ENCODE results near the gene MFAP5.
A peak's percentile ranks its signal among the peaks of the same experiment; 100 is the strongest.
"Not testable (repeated sequence)": the region's sequence is repeated elsewhere in the genome, so short reads cannot be mapped to it uniquely, and the experiment has no call there.

Gene MFAP5

GRCh38 chr12:8630131-8630530 is 32.5 kb downstream of the MFAP5 start:
- no peak overlapping the region for H3K27ac Mint-ChIP-seq
- no peak for DNase-seq (ENCODE audit: low spot score)
- peaks cover 12% of the 10 kb centered on the region for H3K27me3 Mint-ChIP-seq (ENCODE audit: low read depth)
- H3K4me1 Mint-ChIP-seq (ENCODE audit: low read depth) = no peaks in the 10 kb centered on the region
- no peaks in the 10 kb centered on the region for H3K9me3 Mint-ChIP-seq
- no peaks in the 10 kb centered on the region for H3K36me3 Mint-ChIP-seq (ENCODE audit: low read depth)
- H3K4me3 Mint-ChIP-seq = no peak overlapping the region

- no peak overlapping the region for H3K27ac Mint-ChIP-seq
- no peaks in the 10 kb centered on the region for H3K4me1 Mint-ChIP-seq (ENCODE audit: low read depth)
- DNase-seq (ENCODE audit: low spot score) = no peak
- no peaks in the 10 kb centered on the region for H3K9me3 Mint-ChIP-seq
- H3K4me3 Mint-ChIP-seq = no peak overlapping the region
- no peaks in the 10 kb centered on the region for H3K36me3 Mint-ChIP-seq (ENCODE audit: low read depth)
- H3K27me3 Mint-ChIP-seq (ENCODE audit: low read depth) = peaks cover 12% of the 10 kb centered on the region
These were observed 33.1 kb downstream of the MFAP5 start for GRCh38 chr12:8629486-8630033.

- no peak overlapping the region for H3K4me3 Mint-ChIP-seq
- H3K4me1 Mint-ChIP-seq (ENCODE audit: low read depth) = no peaks in the 10 kb centered on the region
- no peaks in the 10 kb centered on the region for H3K9me3 Mint-ChIP-seq
- DNase-seq (ENCODE audit: low spot score) = no peak
- no peaks in the 10 kb centered on the region for H3K36me3 Mint-ChIP-seq (ENCODE audit: low read depth)
- H3K27ac Mint-ChIP-seq = no peak overlapping the region
- peaks cover 12% of the 10 kb centered on the region for H3K27me3 Mint-ChIP-seq (ENCODE audit: low read depth)
These were observed 33.9 kb downstream of the MFAP5 start for GRCh38 chr12:8628731-8629130.

- not testable (repeated sequence) for H3K36me3 Mint-ChIP-seq (ENCODE audit: low read depth); H3K27me3 Mint-ChIP-seq (ENCODE audit: low read depth); H3K27ac Mint-ChIP-seq; DNase-seq (ENCODE audit: low spot score); H3K4me1 Mint-ChIP-seq (ENCODE audit: low read depth); H3K4me3 Mint-ChIP-seq; H3K9me3 Mint-ChIP-seq
These were observed 37.9 kb downstream of the MFAP5 start for GRCh38 chr12:8624750-8625149.

- Mint-ChIP-seq H3K9me3 (no peaks in the 10 kb centered on the region), H3K27ac (no peak overlapping the region), H3K4me3 (no peak overlapping the region), H3K4me1 (ENCODE audit: low read depth) (no peaks in the 10 kb centered on the region), H3K27me3 (ENCODE audit: low read depth) (no peaks in the 10 kb centered on the region), H3K36me3 (ENCODE audit: low read depth) (no peaks in the 10 kb centered on the region)
- DNase-seq (ENCODE audit: low spot score) = no peak
These were observed 40.0 kb downstream of the MFAP5 start for GRCh38 chr12:8622646-8623045.

- no peak overlapping the region for H3K27ac Mint-ChIP-seq
- no peak for DNase-seq (ENCODE audit: low spot score)
- no peaks in the 10 kb centered on the region for H3K4me1 Mint-ChIP-seq (ENCODE audit: low read depth)
- no peak overlapping the region for H3K4me3 Mint-ChIP-seq
- no peaks in the 10 kb centered on the region for H3K9me3 Mint-ChIP-seq
- H3K27me3 Mint-ChIP-seq (ENCODE audit: low read depth) = peaks cover 2% of the 10 kb centered on the region
- H3K36me3 Mint-ChIP-seq (ENCODE audit: low read depth) = no peaks in the 10 kb centered on the region
These were observed 47.4 kb downstream of the MFAP5 start for GRCh38 chr12:8615206-8615605.

- H3K4me1 Mint-ChIP-seq (ENCODE audit: low read depth); H3K9me3 Mint-ChIP-seq; H3K4me3 Mint-ChIP-seq; DNase-seq (ENCODE audit: low spot score); H3K27me3 Mint-ChIP-seq (ENCODE audit: low read depth); H3K27ac Mint-ChIP-seq; H3K36me3 Mint-ChIP-seq (ENCODE audit: low read depth): not testable (repeated sequence)
These were observed 48.7 kb downstream of the MFAP5 start for GRCh38 chr12:8613881-8614280.

GRCh38 chr12:8612629-8613028 is 50.0 kb downstream of the MFAP5 start, which contains the start of gene AICDA:
Gene AICDA, minus strand, starts transcription at chr12:8612859. Its CDS starts 92 bp downstream, at chr12:8612767.
- no peak within 1 kb of the TSS for H3K4me3 Mint-ChIP-seq
- H3K9me3 Mint-ChIP-seq = no peaks in the 10 kb centered on the region
- no peak for DNase-seq (ENCODE audit: low spot score)
- H3K27ac Mint-ChIP-seq = no peak within 1 kb of the TSS
- H3K4me1 Mint-ChIP-seq (ENCODE audit: low read depth) = peaks cover 2% of the 10 kb centered on the region
- H3K27me3 Mint-ChIP-seq (ENCODE audit: low read depth) = peaks cover 9% of the 10 kb centered on the region
- no peaks in the 10 kb centered on the region for H3K36me3 Mint-ChIP-seq (ENCODE audit: low read depth)

GRCh38 chr12:8609061-8609570 is 53.5 kb downstream of the MFAP5 start:
- Mint-ChIP-seq H3K27me3 (ENCODE audit: low read depth) (peaks cover 14% of the 10 kb centered on the region), H3K4me3 (peak overlapping the region; percentile 57), H3K9me3 (no peaks in the 10 kb centered on the region), H3K36me3 (ENCODE audit: low read depth) (no peaks in the 10 kb centered on the region), H3K4me1 (ENCODE audit: low read depth) (peaks cover 2% of the 10 kb centered on the region), H3K27ac (no peak overlapping the region)
- no peak for DNase-seq (ENCODE audit: low spot score)

GRCh38 chr12:8606890-8607289 is 55.7 kb downstream of the MFAP5 start:
- no peak overlapping the region for H3K4me3 Mint-ChIP-seq
- no peak overlapping the region for H3K27ac Mint-ChIP-seq
- no peaks in the 10 kb centered on the region for H3K36me3 Mint-ChIP-seq (ENCODE audit: low read depth)

GRCh38 chr12:8605057-8605456 is 57.6 kb downstream of the MFAP5 start:
- no peak overlapping the region for H3K27ac Mint-ChIP-seq
- H3K36me3 Mint-ChIP-seq (ENCODE audit: low read depth) = no peaks in the 10 kb centered on the region
- no peaks in the 10 kb centered on the region for H3K9me3 Mint-ChIP-seq
- no peak overlapping the region for H3K4me3 Mint-ChIP-seq
- H3K4me1 Mint-ChIP-seq (ENCODE audit: low read depth) = peaks cover 2% of the 10 kb centered on the region
- peaks cover 25% of the 10 kb centered on the region for H3K27me3 Mint-ChIP-seq (ENCODE audit: low read depth)
- DNase-seq (ENCODE audit: low spot score) = no peak

More at GRCh38 chr12:8606890-8607289, 55.7 kb downstream of the MFAP5 start:
- peaks cover 25% of the 10 kb centered on the region for H3K27me3 Mint-ChIP-seq (ENCODE audit: low read depth)
- no peak for DNase-seq (ENCODE audit: low spot score)
- no peaks in the 10 kb centered on the region for H3K9me3 Mint-ChIP-seq
- H3K4me1 Mint-ChIP-seq (ENCODE audit: low read depth) = peaks cover 2% of the 10 kb centered on the region

GRCh38 chr12:8603856-8604255 is 58.8 kb downstream of the MFAP5 start:
- H3K27ac Mint-ChIP-seq = no peak overlapping the region
- H3K9me3 Mint-ChIP-seq = no peaks in the 10 kb centered on the region
- DNase-seq (ENCODE audit: low spot score) = no peak
- no peaks in the 10 kb centered on the region for H3K36me3 Mint-ChIP-seq (ENCODE audit: low read depth)
- H3K27me3 Mint-ChIP-seq (ENCODE audit: low read depth) = peaks cover 24% of the 10 kb centered on the region
- no peaks in the 10 kb centered on the region for H3K4me1 Mint-ChIP-seq (ENCODE audit: low read depth)
- H3K4me3 Mint-ChIP-seq = no peak overlapping the region

- no peaks in the 10 kb centered on the region for H3K36me3 Mint-ChIP-seq (ENCODE audit: low read depth)
- H3K9me3 Mint-ChIP-seq = no peaks in the 10 kb centered on the region
- H3K27ac Mint-ChIP-seq = no peak overlapping the region
- H3K4me3 Mint-ChIP-seq = no peak overlapping the region
- H3K27me3 Mint-ChIP-seq (ENCODE audit: low read depth) = peaks cover 21% of the 10 kb centered on the region
- H3K4me1 Mint-ChIP-seq (ENCODE audit: low read depth) = no peaks in the 10 kb centered on the region
- DNase-seq (ENCODE audit: low spot score) = no peak
These were observed 59.3 kb downstream of the MFAP5 start for GRCh38 chr12:8603286-8603685.

- H3K27ac Mint-ChIP-seq = no peak overlapping the region
- H3K9me3 Mint-ChIP-seq = no peaks in the 10 kb centered on the region
- no peak overlapping the region for H3K4me3 Mint-ChIP-seq
- H3K36me3 Mint-ChIP-seq (ENCODE audit: low read depth) = no peaks in the 10 kb centered on the region
- no peaks in the 10 kb centered on the region for H3K4me1 Mint-ChIP-seq (ENCODE audit: low read depth)
- H3K27me3 Mint-ChIP-seq (ENCODE audit: low read depth) = peaks cover 3% of the 10 kb centered on the region
- no peak for DNase-seq (ENCODE audit: low spot score)
These were observed 66.1 kb downstream of the MFAP5 start for GRCh38 chr12:8596561-8596960.
